GM19397 (cell line): ENCODE measurements around the gene COMMD6.

ENCODE experiments used
- ATAC-seq: cut with Tn5 transposase; IDR thresholded peaks from one replicate; pipeline ENCODE4 v1.9.1; 2021; ENCODE audit warnings: mild to moderate bottlenecking, moderate library complexity; ENCODE audit not compliant: unreplicated experiment

Gene COMMD6

GRCh38 chr13:75485286-75486062 lies 52.2 kb downstream of the COMMD6 start:
- no peak for ATAC-seq

- no peak for ATAC-seq
Observed at GRCh38 chr13:75482820-75483079, 54.9 kb downstream of the COMMD6 start.

- ATAC-seq = peak; percentile 78
Observed at GRCh38 chr13:75482070-75482819, 55.4 kb downstream of the COMMD6 start, which contains the start of gene TBC1D4. Gene TBC1D4, minus strand, starts transcription at chr13:75482169. Its CDS starts 402 bp downstream, at chr13:75481767.

GRCh38 chr13:75481176-75482069 lies 56.2 kb downstream of the COMMD6 start:
- peak; percentile 34 for ATAC-seq

GRCh38 chr13:75480671-75481175 lies 56.9 kb downstream of the COMMD6 start:
- ATAC-seq = peak; percentile 4

GRCh38 chr13:75479102-75479740 lies 58.4 kb downstream of the COMMD6 start:
- ATAC-seq = no peak

DNA sequence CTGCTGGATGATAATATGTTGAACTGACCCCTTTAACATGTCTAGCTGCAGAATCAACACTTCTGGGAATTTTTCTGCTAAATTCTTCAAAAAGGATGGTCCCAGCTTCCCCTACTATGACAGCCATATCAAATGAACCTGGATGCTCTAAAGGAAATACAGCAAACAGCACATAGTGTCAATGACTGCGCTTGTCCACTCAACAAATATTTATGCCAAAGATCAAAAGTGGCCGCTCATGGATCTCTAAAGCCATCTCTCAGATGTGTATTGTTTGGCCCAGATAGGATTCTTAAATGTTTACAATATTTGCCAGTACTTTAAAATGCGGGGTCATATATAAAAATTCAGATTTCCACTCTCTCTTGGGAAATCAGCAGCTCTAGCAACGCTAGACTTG lies 59.0 kb downstream of the COMMD6 start:
- no peak for ATAC-seq
